COLO668 (cell line): ENCODE measurements around the gene TCTN3.
"Not testable (repeated sequence)": the region's sequence is repeated elsewhere in the genome, so short reads cannot be mapped to it uniquely, and the experiment has no call there.

Experiments used
- DNase-seq: peaks from one replicate; lab custom pipeline; 2025; ENCODE audit not compliant: unreplicated experiment; lab: John Stamatoyannopoulos, UW

TCTN3 gene

GRCh38 chr10:95693668-95694534 is at the start of gene TCTN3:
TCTN3 (minus strand) TSS chr10:95693927; CDS start chr10:95693899, 28 bp downstream.
- peak; percentile 94 for DNase-seq

GRCh38 chr10:95742962-95743535 is 49.3 kb upstream of the TCTN3 start:
- no peak for DNase-seq

- DNase-seq: peak; percentile 9
Measured at GRCh38 chr10:95742485-95742884, 48.8 kb upstream of the TCTN3 start.

GRCh38 chr10:95741807-95742467 is 48.2 kb upstream of the TCTN3 start:
- no peak for DNase-seq

- no peak for DNase-seq
Measured at GRCh38 chr10:95739056-95739455, 45.3 kb upstream of the TCTN3 start.

GRCh38 chr10:95732907-95733306 is 39.2 kb upstream of the TCTN3 start:
- not testable (repeated sequence) for DNase-seq

- DNase-seq: no peak
Measured at GRCh38 chr10:95730233-95730632, 36.5 kb upstream of the TCTN3 start.

GRCh38 chr10:95729323-95730055 is 35.8 kb upstream of the TCTN3 start:
- no peak for DNase-seq

- no peak for DNase-seq
Measured at GRCh38 chr10:95728526-95728925, 34.8 kb upstream of the TCTN3 start.

- not testable (repeated sequence) for DNase-seq
Measured at GRCh38 chr10:95722496-95722895, 28.8 kb upstream of the TCTN3 start.

GRCh38 chr10:95720745-95721144 is 27.0 kb upstream of the TCTN3 start:
- not testable (repeated sequence) for DNase-seq

GRCh38 chr10:95716866-95717265 is 23.1 kb upstream of the TCTN3 start:
- no peak for DNase-seq

GRCh38 chr10:95716466-95716865 is 22.7 kb upstream of the TCTN3 start:
- DNase-seq: no peak

- DNase-seq: no peak
Measured at GRCh38 chr10:95711492-95711891, 17.8 kb upstream of the TCTN3 start.

GRCh38 chr10:95706990-95707389 is 13.3 kb upstream of the TCTN3 start:
- no peak for DNase-seq

- DNase-seq: no peak
Measured at GRCh38 chr10:95706573-95706972, 12.8 kb upstream of the TCTN3 start.

- no peak for DNase-seq
Measured at GRCh38 chr10:95698415-95698814, 4.7 kb upstream of the TCTN3 start.

GRCh38 chr10:95697429-95697828 is 3.7 kb upstream of the TCTN3 start:
- no peak for DNase-seq

GRCh38 chr10:95694665-95695064 is 938 bp upstream of the TCTN3 start:
- no peak for DNase-seq

GRCh38 chr10:95693071-95693667 is 558 bp downstream of the TCTN3 start:
- DNase-seq: no peak

GRCh38 chr10:95691281-95691680 is 2.4 kb downstream of the TCTN3 start:
- no peak for DNase-seq
